ENCODE results near the gene YWHAE. TPM values are rescaled to one million over a fixed set of nuclear protein-coding genes. Genes with fewer than 3 reads are reported as not detected.

The YWHAE gene
- total and polyA plus RNA-seq, 2 of the 4 experiments (the other 2 are of a cell fraction): 358 to 774 TPM

DNA sequence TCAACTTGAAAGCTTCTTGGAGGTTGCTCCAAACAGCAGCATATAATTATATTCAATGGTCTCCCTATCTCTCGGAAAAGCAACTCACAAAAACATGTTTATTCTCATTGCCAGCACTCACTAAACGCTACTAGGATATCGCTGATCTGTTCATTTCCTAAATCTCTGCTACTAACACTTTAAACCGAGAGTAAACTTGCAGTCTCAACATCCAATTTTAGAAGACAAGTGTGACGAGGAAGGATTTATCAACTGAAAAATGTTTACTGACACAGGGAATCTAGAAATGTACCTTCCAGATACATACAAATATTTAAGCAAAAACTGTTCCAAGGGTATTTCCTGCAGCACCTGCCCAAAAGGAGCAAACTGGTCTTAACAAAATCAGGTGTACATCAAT lies 56.5 kb downstream of the YWHAE start:
- no peaks in the 10 kb centered on the region for H3K9me3 ChIP-seq (ENCODE audit: control insufficient read depth, insufficient read depth, low read length)
- CTCF ChIA-PET: no interaction called here
- no peak overlapping the region for H4K8ac ChIP-seq (ENCODE audit: low read depth in 2 of 2, low read length in 2 of 2)
- dilution Hi-C loops (cut with HindIII; ENCODE audit: low sequenced_read_pairs, unreplicated experiment): no loop called here
- 89% methylated on average over 5 of the region's 5 CpGs; no CpG with 5 or more reads in 1 of the 2 experiments for WGBS, 2 experiments (ENCODE audit: extremely low coverage in 2 of 2, insufficient read length in 1 of 2)
- H3K18ac ChIP-seq (ENCODE audit: low read depth, low read length): no peak overlapping the region
- H3K14ac ChIP-seq (replicated peaks; ENCODE audit: low read depth, low read length): no peak overlapping the region
- H2BK5ac ChIP-seq (ENCODE audit: low read depth, low read length, poor library complexity, severe bottlenecking): no peak overlapping the region
- TF ChIP-seq, protein P1, sequence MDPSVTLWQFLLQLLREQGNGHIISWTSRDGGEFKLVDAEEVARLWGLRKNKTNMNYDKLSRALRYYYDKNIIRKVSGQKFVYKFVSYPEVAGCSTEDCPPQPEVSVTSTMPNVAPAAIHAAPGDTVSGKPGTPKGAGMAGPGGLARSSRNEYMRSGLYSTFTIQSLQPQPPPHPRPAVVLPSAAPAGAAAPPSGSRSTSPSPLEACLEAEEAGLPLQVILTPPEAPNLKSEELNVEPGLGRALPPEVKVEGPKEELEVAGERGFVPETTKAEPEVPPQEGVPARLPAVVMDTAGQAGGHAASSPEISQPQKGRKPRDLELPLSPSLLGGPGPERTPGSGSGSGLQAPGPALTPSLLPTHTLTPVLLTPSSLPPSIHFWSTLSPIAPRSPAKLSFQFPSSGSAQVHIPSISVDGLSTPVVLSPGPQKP (IDR thresholded peaks at IDR 0.05; ENCODE audit: borderline replicate concordance, low read depth, low read length): no peak
- TF ChIP-seq POLR2A (IDR thresholded peaks at IDR 0.05; ENCODE audit: low read depth, low read length) (no peak), MAZ (IDR thresholded peaks at IDR 0.05; ENCODE audit: borderline replicate concordance, low read depth, low read length) (no peak), SMC3 (IDR thresholded peaks at IDR 0.05; ENCODE audit: low read depth, low read length) (no peak), RCOR1 (IDR thresholded peaks at IDR 0.05; ENCODE audit: insufficient replicate concordance, low read length) (no peak), FOS (IDR thresholded peaks at IDR 0.05; ENCODE audit: low read depth, low read length) (no peak), MXI1 (IDR thresholded peaks at IDR 0.05; ENCODE audit: borderline replicate concordance, low read depth, low read length) (no peak), CHD1 (IDR thresholded peaks at IDR 0.05; ENCODE audit: low read depth, low read length) (no peak), CEBPB (IDR thresholded peaks at IDR 0.05; ENCODE audit: low read depth, low read length) (no peak), BHLHE40 (IDR thresholded peaks at IDR 0.05; ENCODE audit: low read depth, low read length) (no peak), NFE2L2 (IDR thresholded peaks at IDR 0.05; ENCODE audit: low read depth, low read length) (no peak), RAD21 (IDR thresholded peaks at IDR 0.05; ENCODE audit: low read length) (no peak), RFX5 (IDR thresholded peaks at IDR 0.05; ENCODE audit: low read depth, low read length) (no peak), MAFK (IDR thresholded peaks at IDR 0.05; ENCODE audit: low read depth, low read length) (no peak)
- TF ChIP-seq, protein P2, sequence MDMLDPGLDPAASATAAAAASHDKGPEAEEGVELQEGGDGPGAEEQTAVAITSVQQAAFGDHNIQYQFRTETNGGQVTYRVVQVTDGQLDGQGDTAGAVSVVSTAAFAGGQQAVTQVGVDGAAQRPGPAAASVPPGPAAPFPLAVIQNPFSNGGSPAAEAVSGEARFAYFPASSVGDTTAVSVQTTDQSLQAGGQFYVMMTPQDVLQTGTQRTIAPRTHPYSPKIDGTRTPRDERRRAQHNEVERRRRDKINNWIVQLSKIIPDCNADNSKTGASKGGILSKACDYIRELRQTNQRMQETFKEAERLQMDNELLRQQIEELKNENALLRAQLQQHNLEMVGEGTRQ (IDR thresholded peaks at IDR 0.05; ENCODE audit: low read depth, low read length): no peak
- TF ChIP-seq, protein P3, sequence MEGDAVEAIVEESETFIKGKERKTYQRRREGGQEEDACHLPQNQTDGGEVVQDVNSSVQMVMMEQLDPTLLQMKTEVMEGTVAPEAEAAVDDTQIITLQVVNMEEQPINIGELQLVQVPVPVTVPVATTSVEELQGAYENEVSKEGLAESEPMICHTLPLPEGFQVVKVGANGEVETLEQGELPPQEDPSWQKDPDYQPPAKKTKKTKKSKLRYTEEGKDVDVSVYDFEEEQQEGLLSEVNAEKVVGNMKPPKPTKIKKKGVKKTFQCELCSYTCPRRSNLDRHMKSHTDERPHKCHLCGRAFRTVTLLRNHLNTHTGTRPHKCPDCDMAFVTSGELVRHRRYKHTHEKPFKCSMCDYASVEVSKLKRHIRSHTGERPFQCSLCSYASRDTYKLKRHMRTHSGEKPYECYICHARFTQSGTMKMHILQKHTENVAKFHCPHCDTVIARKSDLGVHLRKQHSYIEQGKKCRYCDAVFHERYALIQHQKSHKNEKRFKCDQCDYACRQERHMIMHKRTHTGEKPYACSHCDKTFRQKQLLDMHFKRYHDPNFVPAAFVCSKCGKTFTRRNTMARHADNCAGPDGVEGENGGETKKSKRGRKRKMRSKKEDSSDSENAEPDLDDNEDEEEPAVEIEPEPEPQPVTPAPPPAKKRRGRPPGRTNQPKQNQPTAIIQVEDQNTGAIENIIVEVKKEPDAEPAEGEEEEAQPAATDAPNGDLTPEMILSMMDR (conservative IDR thresholded peaks at IDR 0.05; ENCODE audit: low read depth, low read length): no peak
- no peak overlapping the region for H4K91ac ChIP-seq (ENCODE audit: insufficient read depth, low read depth, low read length)
- peaks cover 25% of the 10 kb centered on the region for H3K36me3 ChIP-seq (ENCODE audit: control insufficient read depth, insufficient read depth, low read length)
- POLR2A ChIA-PET (ENCODE audit: unreplicated experiment): no interaction called here
- no peak overlapping the region for H4K5ac ChIP-seq (ENCODE audit: low read depth, low read length)
- H3K4me1 ChIP-seq (ENCODE audit: control insufficient read depth, insufficient read depth, low read length): no peaks in the 10 kb centered on the region
- intact Hi-C loops (cut with micrococcal nuclease): no loop called here
- DNase-seq: no peak
- H2AK5ac ChIP-seq (ENCODE audit: low read depth, low read length): no peak overlapping the region
- peaks cover 31 to 59% of the 10 kb centered on the region in 2 experiments for H3K79me1 ChIP-seq (ENCODE audit: low read depth in 1 of 2, low read length in 2 of 2)
- H3K9ac ChIP-seq (ENCODE audit: low read depth, low read length): no peak overlapping the region
- H3K56ac ChIP-seq (ENCODE audit: extremely low read depth, insufficient read depth, low read length): no peak overlapping the region
- H2AFZ ChIP-seq (replicated peaks; ENCODE audit: low read length, poor library complexity): no peak overlapping the region
- peaks cover 13% of the 10 kb centered on the region for H3K9me1 ChIP-seq (ENCODE audit: insufficient read depth, low read length)
- H2BK15ac ChIP-seq (ENCODE audit: low read depth, low read length): no peak overlapping the region
- no peak overlapping the region for H2BK120ac ChIP-seq (ENCODE audit: low read depth, low read length)
- in situ Hi-C loops (cut with MboI; ENCODE audit: low sequenced_read_pairs): no loop called here
- H3K23ac ChIP-seq (ENCODE audit: low read depth, low read length): no peak overlapping the region
- no peaks in the 10 kb centered on the region for H3K27me3 ChIP-seq (ENCODE audit: control insufficient read depth, insufficient read depth, low read length)
- BruUV-seq (replicated peaks): no TSS peak
- H2BK20ac ChIP-seq (ENCODE audit: low read depth, low read length): no peak overlapping the region
- H4K20me1 ChIP-seq (ENCODE audit: insufficient read depth, low read length): peaks cover 56% of the 10 kb centered on the region
- no peak overlapping the region for H3K4me2 ChIP-seq (ENCODE audit: low read depth, low read length)
- ATAC-seq (ENCODE audit: low read depth): no peak
- H3K4ac ChIP-seq (ENCODE audit: low read depth, low read length): no peak overlapping the region
- no peak overlapping the region for H2AK9ac ChIP-seq (replicated peaks; ENCODE audit: low read depth, low read length, poor library complexity)
- H3K27ac ChIP-seq (ENCODE audit: insufficient read depth, low read length): no peak overlapping the region
- H3K4me3 ChIP-seq (ENCODE audit: insufficient read depth, low read depth, low read length): no peak overlapping the region
